ENCODE data around the gene DNLZ.

DNA sequence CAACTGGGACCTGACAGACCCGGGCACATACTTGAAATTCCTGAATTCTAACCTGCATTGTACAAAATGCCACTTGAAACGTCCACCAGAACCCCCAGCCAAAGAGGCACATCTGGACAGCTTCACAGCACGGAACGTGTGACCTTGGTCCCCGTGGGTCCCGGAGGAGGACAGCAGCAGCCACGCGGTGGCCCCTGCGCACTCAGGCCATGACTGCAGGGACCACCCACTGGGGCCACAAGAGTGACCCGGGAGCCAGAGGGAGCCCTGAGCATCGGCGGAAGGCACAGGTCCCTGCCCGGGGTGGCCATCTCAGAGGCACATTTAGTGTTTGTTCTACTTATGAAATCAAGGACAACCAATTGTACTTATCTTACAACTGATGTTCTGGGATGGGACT is 38.5 kb upstream of the DNLZ start:
- TF ChIP-seq CTCF (IDR thresholded peaks at IDR 0.05) (no peak), POLR2A (IDR thresholded peaks at IDR 0.05) (no peak)

Data from adrenal gland (tissue), 5 donors.